CD4-positive, alpha-beta T cell treated with Interleukin-6 at 100 ng/mL for 8 hours (primary cell): ENCODE data around the gene PDZRN4.

Experiments used
- DNase-seq: peaks from one replicate; pipeline ENCODE4 v3.0.0-alpha.2; 2020; ENCODE audit warnings: mixed read lengths, low spot score

Gene PDZRN4

GRCh38 chr12:41362931-41363330 is 174.8 kb downstream of the PDZRN4 start:
- DNase-seq, result no peak

GRCh38 chr12:41364211-41364610 is 176.1 kb downstream of the PDZRN4 start:
- no peak for DNase-seq

GRCh38 chr12:41365653-41366171 is 177.6 kb downstream of the PDZRN4 start:
- no peak for DNase-seq

GRCh38 chr12:41367726-41368405 is 179.7 kb downstream of the PDZRN4 start:
- no peak for DNase-seq

- no peak for DNase-seq
Measured at GRCh38 chr12:41380878-41381277, 192.8 kb downstream of the PDZRN4 start.

GRCh38 chr12:41402801-41403200 is 214.7 kb downstream of the PDZRN4 start:
- no peak for DNase-seq

- no peak for DNase-seq
Measured at GRCh38 chr12:41407232-41407799, 219.2 kb downstream of the PDZRN4 start.

- no peak for DNase-seq
Measured at GRCh38 chr12:41409628-41410027, 221.5 kb downstream of the PDZRN4 start.

GRCh38 chr12:41418586-41418985 is 230.5 kb downstream of the PDZRN4 start:
- DNase-seq, result no peak

GRCh38 chr12:41419131-41419893 is 231.2 kb downstream of the PDZRN4 start:
- DNase-seq, result no peak

GRCh38 chr12:41424651-41425050 is 236.5 kb downstream of the PDZRN4 start:
- DNase-seq, result no peak

- DNase-seq, result no peak
Measured at GRCh38 chr12:41433460-41433859, 245.3 kb downstream of the PDZRN4 start.

- DNase-seq, result no peak
Measured at GRCh38 chr12:41436076-41436475, 248.0 kb downstream of the PDZRN4 start.

GRCh38 chr12:41437563-41437962 is 249.4 kb downstream of the PDZRN4 start:
- no peak for DNase-seq

- DNase-seq, result no peak
Measured at GRCh38 chr12:41438854-41439541, 250.9 kb downstream of the PDZRN4 start.

- no peak for DNase-seq
Measured at GRCh38 chr12:41439801-41440200, 251.7 kb downstream of the PDZRN4 start.

GRCh38 chr12:41441180-41441579 is 253.1 kb downstream of the PDZRN4 start:
- DNase-seq, result no peak

GRCh38 chr12:41442896-41443295 is 254.8 kb downstream of the PDZRN4 start:
- no peak for DNase-seq

GRCh38 chr12:41443690-41444089 is 255.6 kb downstream of the PDZRN4 start:
- no peak for DNase-seq

- DNase-seq, result no peak
Measured at GRCh38 chr12:41452838-41453407, 264.8 kb downstream of the PDZRN4 start.

- no peak for DNase-seq
Measured at GRCh38 chr12:41453409-41453808, 265.3 kb downstream of the PDZRN4 start.
